Stimulated activated CD4-positive, alpha-beta T cell treated with anti-CD3 and anti-CD28 coated beads, Interleukin-2, amount 100 ng/mL, for 4 hours (primary cell): Measurements from ENCODE around the gene DBH.
A peak's percentile ranks its signal among the peaks of the same experiment; 100 is the strongest.

Experiments used
- DNase-seq: peaks from one replicate; pipeline ENCODE4 v3.0.0-alpha.2; 2020; ENCODE audit warnings: low read depth

Gene DBH

GRCh38 chr9:133684121-133684935, 48.2 kb downstream of the DBH start:
- DNase-seq, result no peak

DNA sequence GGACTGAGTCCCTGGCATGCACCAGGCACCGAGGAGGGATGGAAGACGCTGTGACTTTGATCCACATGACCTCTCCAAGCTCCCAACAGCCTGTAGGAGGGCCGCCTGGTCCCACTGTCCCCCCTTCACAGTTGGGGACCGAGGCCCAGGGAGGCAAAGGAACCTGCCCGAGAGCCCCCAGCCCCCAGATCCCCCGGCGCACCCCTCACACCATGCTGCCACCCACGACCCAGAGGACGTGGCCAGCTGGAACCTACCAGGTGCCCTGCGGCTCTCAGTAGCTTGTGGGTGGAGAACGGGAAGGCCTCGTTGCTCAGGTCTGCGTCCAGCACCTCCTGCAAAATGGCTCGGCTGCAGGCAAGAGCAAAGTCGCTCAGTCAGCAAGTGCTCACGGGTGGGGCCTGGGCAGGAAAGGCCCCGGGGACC, 48.8 kb downstream of the DBH start:
- no peak for DNase-seq

DNA sequence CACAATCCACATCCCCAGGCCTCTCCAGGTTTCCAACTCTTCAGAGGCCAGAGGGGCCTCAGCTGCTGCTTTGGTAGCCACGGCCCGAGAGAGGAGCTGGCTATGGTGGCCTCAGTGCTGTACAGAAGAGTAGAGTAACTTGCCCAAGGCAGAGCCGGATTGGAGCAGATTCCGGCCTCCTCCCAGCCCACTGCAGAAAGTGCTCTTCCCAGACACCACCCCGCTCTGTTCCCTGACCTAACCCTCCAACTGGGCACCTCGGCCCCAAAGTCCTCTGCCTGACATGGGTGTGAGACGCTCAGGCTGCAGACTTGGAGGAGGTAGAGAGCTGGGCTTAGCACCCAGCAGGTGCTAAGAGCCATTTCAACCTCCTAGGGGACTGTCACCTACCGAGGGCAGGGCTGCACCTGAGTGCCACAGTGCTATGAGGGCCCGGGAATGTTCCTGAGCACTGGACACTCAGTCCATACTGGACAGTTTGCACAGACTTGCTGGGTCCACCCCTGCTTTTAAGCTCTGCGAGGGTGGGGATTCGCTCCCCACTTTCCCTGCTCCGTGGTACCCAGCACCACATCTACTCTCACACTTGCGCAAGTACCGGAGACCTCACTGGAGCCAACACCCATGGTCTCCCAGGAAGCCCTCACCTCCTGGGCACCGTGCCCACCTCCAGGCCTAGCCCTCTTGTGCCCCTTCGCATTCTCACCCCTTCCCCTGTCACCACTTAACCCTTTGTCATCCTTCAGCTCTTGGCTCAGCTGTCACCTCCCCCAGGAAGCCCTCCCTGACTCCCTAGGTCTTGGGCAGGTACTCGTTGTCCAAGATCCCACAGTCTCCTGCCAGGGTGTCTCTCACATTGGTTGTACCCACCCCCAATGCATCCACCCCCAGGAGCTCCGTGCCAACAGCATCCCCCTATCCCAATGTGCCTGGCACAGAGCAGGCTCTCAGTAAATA, 49.8 kb downstream of the DBH start:
- DNase-seq, result no peak

DNA sequence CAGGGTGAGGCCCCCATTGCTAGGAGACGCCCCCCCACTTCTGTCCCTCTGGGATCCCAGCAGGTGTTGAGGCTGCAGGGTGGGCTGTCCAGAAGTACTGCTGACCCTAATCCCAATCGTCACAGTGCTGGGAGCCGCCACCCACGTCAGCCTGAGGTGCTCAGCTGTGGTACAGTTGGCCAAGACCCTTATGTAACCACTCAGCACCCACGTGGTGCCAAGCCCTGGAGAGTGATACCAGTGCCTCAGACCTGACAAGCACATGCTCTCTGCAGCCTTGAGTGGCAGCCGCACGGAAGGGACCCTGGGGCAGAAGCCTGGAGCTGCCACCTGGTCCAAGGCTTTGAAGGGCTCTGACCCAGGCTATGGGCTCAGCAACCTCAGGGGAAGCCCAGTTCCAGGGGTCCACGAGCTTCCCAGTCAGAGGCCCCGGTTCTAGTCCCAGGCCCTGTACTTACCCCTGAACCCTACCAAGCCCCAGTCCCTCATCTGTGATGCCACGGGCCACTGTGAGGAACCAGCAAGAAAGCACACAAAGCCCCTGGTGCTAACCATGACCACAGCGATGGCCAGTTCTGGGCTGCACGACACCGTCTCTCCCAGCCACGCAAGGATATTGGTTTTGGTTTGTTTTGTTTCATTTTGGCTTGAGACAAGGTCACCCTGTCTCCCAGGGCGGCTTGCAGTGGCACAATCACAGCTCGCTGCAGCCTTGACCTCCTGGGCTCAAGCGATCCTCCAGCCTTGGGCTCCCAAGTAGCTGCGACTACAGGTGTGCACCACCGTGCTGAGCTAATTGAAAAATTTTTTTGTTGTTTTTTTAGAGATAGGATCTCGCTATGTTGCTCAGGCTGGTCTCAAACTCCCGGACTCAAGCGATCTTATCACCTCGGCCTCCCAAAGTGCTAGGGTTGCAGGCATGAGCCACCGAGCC, 50.7 kb downstream of the DBH start:
- no peak for DNase-seq

DNA sequence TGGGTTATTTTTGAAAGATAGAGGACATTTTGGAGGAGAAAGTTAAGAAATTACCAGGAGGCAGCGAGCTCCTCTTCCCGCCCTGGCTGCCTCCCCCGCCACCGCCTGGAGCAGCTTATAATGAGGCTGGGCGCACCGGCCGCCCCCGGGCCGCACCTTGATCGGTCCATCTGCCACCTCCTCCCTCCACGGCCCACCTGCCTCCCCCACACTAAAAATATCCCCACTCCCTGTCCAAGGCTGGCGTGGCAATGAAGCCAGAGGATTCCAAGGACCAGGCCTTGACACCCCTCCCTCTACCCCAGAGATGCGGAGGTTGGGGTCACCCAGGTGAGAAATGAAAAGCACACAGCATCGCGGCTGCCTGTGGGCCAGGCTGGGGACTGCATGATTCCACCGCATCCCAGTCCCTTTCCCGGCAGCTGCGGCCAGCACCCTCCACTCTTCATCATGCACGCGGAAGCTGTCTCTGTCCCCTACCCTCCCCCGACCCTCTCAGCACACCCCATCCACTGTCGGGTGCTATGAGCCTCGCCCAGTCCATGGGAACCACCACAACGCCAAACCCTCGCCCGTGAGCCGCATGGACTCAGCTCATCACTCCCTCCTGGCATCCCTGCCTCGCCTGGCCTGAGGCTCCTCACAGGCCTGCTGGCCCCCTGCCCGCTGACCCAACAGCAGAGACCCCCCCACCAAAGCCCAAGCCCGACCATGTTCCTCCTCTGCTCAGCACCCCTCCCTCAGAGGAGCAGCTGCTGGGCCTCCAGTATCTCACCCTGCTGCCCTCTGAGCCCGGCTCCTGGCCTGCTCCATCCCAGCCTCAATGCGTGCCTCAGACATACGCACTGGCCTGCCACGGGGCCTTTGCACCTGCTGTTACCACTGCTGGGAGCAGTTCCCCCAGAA, 51.9 kb downstream of the DBH start:
- no peak for DNase-seq

DNA sequence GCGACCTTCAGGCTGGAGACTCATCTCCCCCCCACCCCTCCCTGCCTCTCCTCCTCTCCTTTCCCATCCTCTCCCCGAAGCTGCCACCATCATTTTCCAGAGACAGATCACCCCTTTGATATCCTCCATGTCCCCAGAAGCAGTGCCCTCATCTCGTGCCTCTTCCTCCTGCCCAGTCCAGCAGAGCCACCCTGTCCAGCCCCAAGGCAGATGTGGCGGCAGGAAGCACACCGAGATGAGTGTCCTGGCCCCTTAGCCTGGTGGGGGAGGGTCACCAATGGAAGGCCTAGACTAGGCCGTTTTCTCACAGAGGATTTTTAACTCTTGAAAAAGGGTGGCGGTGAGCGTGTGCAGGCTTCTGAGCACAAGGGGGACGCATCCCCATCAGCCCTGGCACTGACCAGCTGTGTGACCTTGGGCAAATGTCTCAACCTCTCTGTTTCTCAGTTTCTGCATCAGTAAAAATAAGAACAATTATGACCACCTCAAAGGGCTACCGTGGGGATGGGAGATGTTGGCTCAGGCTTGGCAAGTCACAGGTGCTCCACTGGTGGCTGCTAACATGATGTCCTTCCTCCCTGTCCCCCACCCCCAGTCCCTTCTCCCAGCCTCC, 53.1 kb downstream of the DBH start:
- no peak for DNase-seq

DNA sequence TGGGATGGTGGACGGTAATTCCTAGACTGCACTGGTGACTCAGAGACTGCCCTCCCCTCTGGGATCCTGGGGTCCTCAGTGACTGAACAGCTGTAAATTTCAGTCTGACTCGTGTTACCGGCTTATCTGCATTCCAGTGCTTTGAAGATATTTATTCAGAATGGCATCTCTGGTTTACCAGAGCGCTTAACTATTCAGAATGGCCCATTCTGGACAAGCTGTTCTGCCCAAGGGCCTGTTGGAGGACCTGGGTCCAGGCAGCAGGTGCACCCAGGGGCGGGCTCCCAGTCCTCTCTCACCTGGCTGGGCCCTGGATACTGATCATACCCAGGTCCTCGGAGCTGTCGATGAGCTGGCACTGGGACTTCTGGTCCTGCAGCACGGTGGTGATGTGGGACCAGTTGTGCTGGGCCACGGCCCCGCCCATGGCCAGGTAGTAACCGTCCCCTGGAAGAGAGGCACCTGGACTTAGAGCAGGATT, 54.0 kb downstream of the DBH start:
- no peak for DNase-seq

- no peak for DNase-seq
These were observed 55.0 kb downstream of the DBH start for GRCh38 chr9:133691191-133691590.

DNA sequence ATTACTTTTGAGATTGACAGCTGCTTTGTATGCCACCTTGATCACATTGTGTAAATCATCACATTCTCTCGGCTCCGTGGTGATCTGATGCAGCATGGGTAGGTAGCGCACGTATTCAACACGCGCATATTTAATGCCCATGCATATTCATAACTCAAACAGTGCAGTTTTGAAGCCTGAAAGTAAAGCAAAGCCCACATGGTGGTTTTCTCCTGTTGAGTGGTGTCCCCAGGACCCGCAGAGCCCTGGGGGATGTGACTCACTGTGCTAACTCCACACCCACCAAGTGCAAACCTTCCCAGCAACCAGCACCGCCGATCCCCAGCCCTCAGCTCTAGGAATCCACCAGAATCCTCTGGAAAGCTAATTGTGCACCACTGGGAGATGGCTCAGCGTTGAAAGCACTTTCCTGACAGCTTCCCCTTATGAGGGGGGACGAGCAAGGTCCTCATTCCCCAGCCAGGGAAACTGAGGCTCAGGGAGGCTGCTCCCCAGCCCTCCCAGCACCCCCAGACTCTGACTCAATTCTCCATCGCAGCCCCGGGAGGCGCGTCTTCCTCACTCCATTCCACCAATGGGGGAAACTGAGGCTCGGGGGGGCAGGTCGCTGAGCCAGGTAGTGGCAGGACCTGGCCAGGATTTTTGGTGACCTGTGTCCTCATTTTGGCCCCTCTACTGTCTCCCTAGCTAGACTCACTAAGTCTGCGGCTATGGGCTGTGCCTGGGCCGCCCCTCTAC, 55.6 kb downstream of the DBH start:
- DNase-seq, result no peak

DNA sequence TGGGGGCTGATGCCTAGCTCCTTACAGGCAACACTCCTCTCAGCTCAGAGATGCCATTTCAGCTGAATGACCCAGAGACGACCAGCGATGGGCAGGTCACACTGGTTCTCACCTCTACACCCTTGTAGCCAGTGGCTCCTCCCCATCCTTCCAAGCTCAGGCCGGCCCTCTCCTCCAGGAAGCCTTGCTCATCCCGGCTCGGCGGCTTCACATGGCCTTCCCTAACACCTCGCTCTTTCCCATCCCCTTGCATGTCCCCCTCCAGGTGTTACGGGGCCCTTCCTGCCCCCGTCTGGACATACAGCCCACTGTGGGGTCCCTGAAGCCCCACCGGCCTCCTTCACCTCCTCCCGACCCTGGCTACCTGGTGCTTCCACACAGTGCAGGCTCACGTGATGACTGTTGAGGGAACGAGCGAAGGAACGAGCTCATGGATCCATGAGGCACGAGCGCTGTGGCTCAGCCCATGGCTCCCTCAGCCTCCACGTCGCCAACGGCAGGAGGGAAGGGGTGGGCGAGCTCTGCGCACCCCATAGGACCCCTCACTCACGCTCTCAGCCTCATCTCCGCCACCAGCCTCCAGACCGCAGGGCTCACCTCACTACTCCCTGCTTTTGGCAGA, 56.3 kb downstream of the DBH start:
- no peak for DNase-seq

DNA sequence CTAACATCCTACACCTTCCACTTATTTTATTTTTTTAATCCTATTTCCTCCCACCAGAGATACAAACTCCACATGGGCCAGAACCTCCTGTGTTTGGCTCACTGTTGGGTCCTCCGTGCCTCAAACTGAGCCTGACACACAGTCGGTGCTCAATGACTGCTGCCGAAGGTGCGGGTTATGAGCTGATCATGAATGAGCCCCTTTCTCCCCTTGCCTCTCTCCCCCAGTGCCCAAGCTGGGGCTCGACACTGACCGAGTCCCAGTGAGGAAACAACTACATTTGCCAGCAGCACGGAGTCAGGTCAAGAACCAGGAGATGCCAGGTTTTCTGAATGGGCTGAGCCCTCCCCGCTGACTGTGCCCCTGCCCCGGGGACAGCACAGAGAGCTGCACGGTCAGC, 57.0 kb downstream of the DBH start:
- DNase-seq, result no peak

DNA sequence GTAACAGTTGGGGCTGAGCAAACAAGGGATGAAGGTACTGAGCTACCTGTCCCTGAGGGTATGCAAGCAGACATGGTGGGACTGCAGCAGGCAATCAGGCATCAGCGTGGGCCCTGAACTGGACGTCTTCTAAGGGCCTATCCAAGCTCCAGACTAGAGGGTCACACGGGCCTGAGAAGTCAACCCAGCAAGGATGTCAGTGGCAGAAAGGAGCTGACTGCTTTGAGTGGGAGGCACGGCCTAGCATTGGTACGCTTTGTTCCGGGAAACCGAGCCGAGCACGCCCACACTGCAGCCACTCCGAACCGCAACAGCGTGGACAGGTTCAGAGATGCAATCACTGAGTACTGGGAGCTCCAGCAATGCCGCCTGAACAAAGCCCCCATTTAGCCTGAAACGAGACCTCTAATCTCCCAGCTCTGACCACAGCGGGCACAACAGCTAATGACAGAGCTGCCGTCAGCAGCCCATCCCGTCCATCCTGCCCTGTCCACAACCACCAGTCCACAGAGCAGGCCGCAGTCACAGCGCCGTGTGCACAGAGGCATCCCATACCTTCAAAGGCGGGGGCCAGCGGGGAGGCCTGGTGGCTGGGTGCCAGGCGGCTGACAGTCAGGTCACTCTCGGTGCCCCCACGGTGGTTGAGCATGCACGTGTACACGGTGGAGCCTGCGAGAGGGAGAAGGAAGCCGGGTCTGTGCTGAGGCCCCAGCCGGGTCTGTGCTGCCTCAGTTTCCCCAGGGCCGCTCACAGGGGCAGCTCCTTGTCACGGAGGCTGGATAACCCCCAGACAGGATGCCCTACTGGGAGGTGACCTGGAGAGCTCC, 57.8 kb downstream of the DBH start:
- no peak for DNase-seq

DNA sequence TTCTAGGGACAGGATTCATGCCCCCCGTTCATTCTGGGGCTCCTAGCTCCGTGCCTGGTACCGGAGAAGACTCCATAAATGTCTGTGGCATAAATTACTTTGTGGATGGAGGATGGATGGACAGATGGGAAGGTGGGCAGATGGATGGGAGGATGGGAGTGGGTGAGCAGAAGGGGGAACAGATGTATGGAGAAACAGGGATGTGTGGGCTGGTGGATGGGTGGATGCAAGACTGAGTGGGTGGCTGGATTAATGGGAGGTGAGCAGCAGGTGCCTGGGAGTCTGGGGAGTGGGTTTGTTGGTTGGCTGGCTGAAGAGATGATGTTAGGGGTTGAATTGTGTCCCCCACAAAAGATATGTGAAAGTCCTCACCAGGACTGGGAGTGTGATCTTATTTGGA, 58.5 kb downstream of the DBH start:
- no peak for DNase-seq

- no peak for DNase-seq
These were observed 59.9 kb downstream of the DBH start for GRCh38 chr9:133696071-133696472.

GRCh38 chr9:133699546-133699945, 63.4 kb downstream of the DBH start:
- DNase-seq, result no peak

DNA sequence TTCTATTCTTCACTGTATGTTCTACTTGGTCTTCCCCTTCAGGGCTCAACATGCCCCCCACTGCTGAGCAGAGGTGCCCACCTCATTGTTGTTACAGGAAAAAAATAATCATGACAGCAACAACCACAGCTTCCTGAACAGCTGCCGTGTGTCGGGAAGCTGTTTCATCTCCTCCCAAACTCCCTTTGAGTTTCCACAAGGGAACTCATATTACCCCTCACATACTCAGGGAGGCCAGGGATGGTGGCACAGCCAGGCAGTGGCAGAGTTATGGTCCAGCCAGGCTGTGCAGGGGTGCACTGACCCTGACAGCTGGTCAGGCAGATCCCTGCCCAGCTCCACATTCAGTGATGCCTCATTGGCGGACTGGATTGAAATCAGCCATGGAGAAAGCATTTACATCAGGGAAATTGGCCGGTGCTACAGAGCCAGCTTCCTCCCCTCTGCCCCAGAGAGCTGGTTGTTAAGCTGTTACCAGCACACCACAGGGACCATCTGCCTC, 64.7 kb downstream of the DBH start:
- DNase-seq, result no peak

GRCh38 chr9:133701321-133701980, 65.3 kb downstream of the DBH start:
- DNase-seq, result peak; percentile 55
